Measurements from ENCODE around the gene ENTR1.

ENTR1 gene

GRCh38 chr9:136387217-136387616, 23.2 kb downstream of the ENTR1 start:
- no peak overlapping the region for H3K27ac ChIP-seq (ENCODE audit: extremely low read depth, low read depth, low read length)
- no peak overlapping the region for H3K4me3 ChIP-seq (ENCODE audit: low read depth, low read length)
- no peaks in the 10 kb centered on the region for H3K4me1 ChIP-seq (ENCODE audit: control insufficient read depth, insufficient read depth, low read length)
- TF ChIP-seq ZNF140 (tag by site-specific recombination; IDR thresholded peaks at IDR 0.05): no peak
- no peak for TF ChIP-seq ZNF23 (tag by site-specific recombination; IDR thresholded peaks at IDR 0.05; ENCODE audit: borderline replicate concordance)
- no peak for TF ChIP-seq ZNF776 (tag by site-specific recombination; IDR thresholded peaks at IDR 0.05; ENCODE audit: borderline replicate concordance)
- TF ChIP-seq ZNF292 (tag by site-specific recombination; IDR thresholded peaks at IDR 0.05; ENCODE audit: borderline replicate concordance, low read depth): no peak
- TF ChIP-seq, protein P1, sequence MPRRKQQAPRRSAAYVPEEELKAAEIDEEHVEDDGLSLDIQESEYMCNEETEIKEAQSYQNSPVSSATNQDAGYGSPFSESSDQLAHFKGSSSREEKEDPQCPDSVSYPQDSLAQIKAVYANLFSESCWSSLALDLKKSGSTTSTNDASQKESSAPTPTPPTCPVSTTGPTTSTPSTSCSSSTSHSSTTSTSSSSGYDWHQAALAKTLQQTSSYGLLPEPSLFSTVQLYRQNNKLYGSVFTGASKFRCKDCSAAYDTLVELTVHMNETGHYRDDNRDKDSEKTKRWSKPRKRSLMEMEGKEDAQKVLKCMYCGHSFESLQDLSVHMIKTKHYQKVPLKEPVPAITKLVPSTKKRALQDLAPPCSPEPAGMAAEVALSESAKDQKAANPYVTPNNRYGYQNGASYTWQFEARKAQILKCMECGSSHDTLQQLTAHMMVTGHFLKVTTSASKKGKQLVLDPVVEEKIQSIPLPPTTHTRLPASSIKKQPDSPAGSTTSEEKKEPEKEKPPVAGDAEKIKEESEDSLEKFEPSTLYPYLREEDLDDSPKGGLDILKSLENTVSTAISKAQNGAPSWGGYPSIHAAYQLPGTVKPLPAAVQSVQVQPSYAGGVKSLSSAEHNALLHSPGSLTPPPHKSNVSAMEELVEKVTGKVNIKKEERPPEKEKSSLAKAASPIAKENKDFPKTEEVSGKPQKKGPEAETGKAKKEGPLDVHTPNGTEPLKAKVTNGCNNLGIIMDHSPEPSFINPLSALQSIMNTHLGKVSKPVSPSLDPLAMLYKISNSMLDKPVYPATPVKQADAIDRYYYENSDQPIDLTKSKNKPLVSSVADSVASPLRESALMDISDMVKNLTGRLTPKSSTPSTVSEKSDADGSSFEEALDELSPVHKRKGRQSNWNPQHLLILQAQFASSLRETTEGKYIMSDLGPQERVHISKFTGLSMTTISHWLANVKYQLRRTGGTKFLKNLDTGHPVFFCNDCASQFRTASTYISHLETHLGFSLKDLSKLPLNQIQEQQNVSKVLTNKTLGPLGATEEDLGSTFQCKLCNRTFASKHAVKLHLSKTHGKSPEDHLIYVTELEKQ (tag by site-specific recombination; IDR thresholded peaks at IDR 0.05; ENCODE audit: borderline replicate concordance): no peak
- no peak for TF ChIP-seq ZNF561 (tag by site-specific recombination; IDR thresholded peaks at IDR 0.05; ENCODE audit: borderline replicate concordance)
- no peak for TF ChIP-seq ZBTB7A (tag by site-specific recombination; IDR thresholded peaks at IDR 0.05; ENCODE audit: low read depth)
- H3K36me3 ChIP-seq (ENCODE audit: control insufficient read depth in 2 of 2, insufficient read depth in 1 of 2, low read length in 2 of 2): peaks cover 16 to 92% of the 10 kb centered on the region in 2 experiments
- no peaks in the 10 kb centered on the region for H3K9me3 ChIP-seq (ENCODE audit: control insufficient read depth, insufficient read depth, low read depth, low read length)
- CTCF ChIA-PET: interaction anchor here (0.5 to 0.6 kb wide), 2 partner anchors 18 to 216 kb away, joined by 4 read pairs; no protein-coding TSS in a partner anchor
- POLR2A ChIA-PET: interaction anchor here (0.7 to 2.5 kb wide), 4 partner anchors 9 to 45 kb away, joined by 3 to 16 read pairs (median 4); partner anchors contain the start of gene DNLZ

DNA sequence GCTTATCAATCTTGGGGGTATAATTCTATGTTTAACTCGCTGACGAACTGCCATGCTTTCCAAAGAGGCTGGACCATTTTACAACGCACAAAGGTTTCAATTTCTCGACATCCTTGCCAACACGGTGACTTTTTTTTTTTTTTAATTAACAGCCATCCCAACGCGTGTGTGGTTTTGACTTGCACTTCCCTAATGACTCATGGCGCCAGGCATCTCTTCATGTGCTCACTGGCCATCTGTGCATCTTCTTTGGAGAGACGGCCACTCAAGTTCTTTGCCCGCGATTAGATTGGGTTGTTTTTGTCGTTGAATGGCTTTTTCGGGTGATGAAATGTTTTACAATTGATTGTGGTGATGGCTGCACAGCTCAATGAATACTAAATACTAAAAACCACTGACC, 24.4 kb downstream of the ENTR1 start:
- Histone ChIP-seq H3K27ac (ENCODE audit: extremely low read depth, low read depth, low read length) (no peak overlapping the region), H3K4me3 (ENCODE audit: low read depth, low read length) (no peak overlapping the region), H3K9me3 (ENCODE audit: control insufficient read depth, insufficient read depth, low read depth, low read length) (no peaks in the 10 kb centered on the region), H3K36me3 (ENCODE audit: control insufficient read depth in 2 of 2, insufficient read depth in 1 of 2, low read length in 2 of 2) (peaks cover 16 to 92% of the 10 kb centered on the region in 2 experiments), H3K4me1 (ENCODE audit: control insufficient read depth, insufficient read depth, low read length) (no peaks in the 10 kb centered on the region)
- CTCF ChIA-PET: interaction anchor here (0.6 to 2.1 kb wide), 3 partner anchors 12 to 151 kb away, joined by 3 to 10 read pairs (median 3); partner anchors contain the start of gene CARD9
- POLR2A ChIA-PET: interaction anchor here (0.6 to 2.5 kb wide), 5 partner anchors 13 to 72 kb away, joined by 3 to 16 read pairs (median 4); partner anchors contain the start of gene DNLZ
- TF ChIP-seq, protein P2, sequence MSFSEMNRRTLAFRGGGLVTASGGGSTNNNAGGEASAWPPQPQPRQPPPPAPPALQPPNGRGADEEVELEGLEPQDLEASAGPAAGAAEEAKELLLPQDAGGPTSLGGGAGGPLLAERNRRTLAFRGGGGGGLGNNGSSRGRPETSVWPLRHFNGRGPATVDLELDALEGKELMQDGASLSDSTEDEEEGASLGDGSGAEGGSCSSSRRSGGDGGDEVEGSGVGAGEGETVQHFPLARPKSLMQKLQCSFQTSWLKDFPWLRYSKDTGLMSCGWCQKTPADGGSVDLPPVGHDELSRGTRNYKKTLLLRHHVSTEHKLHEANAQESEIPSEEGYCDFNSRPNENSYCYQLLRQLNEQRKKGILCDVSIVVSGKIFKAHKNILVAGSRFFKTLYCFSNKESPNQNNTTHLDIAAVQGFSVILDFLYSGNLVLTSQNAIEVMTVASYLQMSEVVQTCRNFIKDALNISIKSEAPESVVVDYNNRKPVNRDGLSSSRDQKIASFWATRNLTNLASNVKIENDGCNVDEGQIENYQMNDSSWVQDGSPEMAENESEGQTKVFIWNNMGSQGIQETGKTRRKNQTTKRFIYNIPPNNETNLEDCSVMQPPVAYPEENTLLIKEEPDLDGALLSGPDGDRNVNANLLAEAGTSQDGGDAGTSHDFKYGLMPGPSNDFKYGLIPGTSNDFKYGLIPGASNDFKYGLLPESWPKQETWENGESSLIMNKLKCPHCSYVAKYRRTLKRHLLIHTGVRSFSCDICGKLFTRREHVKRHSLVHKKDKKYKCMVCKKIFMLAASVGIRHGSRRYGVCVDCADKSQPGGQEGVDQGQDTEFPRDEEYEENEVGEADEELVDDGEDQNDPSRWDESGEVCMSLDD (tag by site-specific recombination; IDR thresholded peaks at IDR 0.05): no peak
- no peak for TF ChIP-seq ZNF670 (tag by site-specific recombination; IDR thresholded peaks at IDR 0.05; ENCODE audit: low read depth)
- TF ChIP-seq ZNF266 (tag by site-specific recombination; IDR thresholded peaks at IDR 0.05; ENCODE audit: low read depth): no peak
- no peak for TF ChIP-seq ZSCAN4 (tag by site-specific recombination; IDR thresholded peaks at IDR 0.05)
- TF ChIP-seq ZNF692 (tag by site-specific recombination; IDR thresholded peaks at IDR 0.05): no peak
- no peak for TF ChIP-seq ELK4 (IDR thresholded peaks at IDR 0.05; ENCODE audit: borderline replicate concordance, low read depth, low read length)
- no peak for TF ChIP-seq FEZF1 (tag by site-specific recombination; IDR thresholded peaks at IDR 0.05)
- TF ChIP-seq CTCF (tag by site-specific recombination; IDR thresholded peaks at IDR 0.05): no peak
- no peak for TF ChIP-seq ZNF274 (IDR thresholded peaks at IDR 0.05; ENCODE audit: low read length)
- TF ChIP-seq ZNF274 (tag by site-specific recombination; IDR thresholded peaks at IDR 0.05; ENCODE audit: borderline replicate concordance): no peak
- no peak for TF ChIP-seq MYNN (tag by site-specific recombination; IDR thresholded peaks at IDR 0.05; ENCODE audit: borderline replicate concordance)

All from HEK293 (cell line).